HepG2 (cell line): ENCODE results near the gene PSMC3IP. TPM values are rescaled to one million over a fixed set of nuclear protein-coding genes. Genes with fewer than 3 reads are reported as not detected.

Experiments
- FOXP1 ChIP-seq, 2 experiments: fragments of 450-650 bp in 1 of 2; IDR thresholded peaks; 2 replicates each; pipeline ENCODE4 v1.6.1; 2017 to 2018; ENCODE audit warnings: antibody characterized with exemption in 1 of 2
- HNF1A ChIP-seq, 2 experiments: sonication (generic) in 1 of 2; formaldehyde crosslinking in 1 of 2; IDR thresholded peaks; 2 replicates each; pipeline versions ENCODE4 v1.4.0 to v1.6.1; 2016 to 2020; ENCODE audit warnings: borderline replicate concordance in 1 of 2, low read depth in 1 of 2, mild to moderate bottlenecking in 1 of 2, missing genetic modification reagents in 1 of 2
- KDM4B ChIP-seq: sonication (generic); formaldehyde crosslinking; IDR thresholded peaks from 2 replicates; pipeline ENCODE4 v1.4.0; 2020; ENCODE audit warnings: missing genetic modification reagents
- KDM6A ChIP-seq: IDR thresholded peaks from 2 replicates; pipeline ENCODE4 v1.6.1; 2016; ENCODE audit warnings: low read depth
- ONECUT2 ChIP-seq: sonication (generic); formaldehyde crosslinking; IDR thresholded peaks from 2 replicates; pipeline ENCODE4 v1.4.0; 2020; ENCODE audit warnings: missing genetic modification reagents
- REXO4 ChIP-seq: sonication (generic); formaldehyde crosslinking; IDR thresholded peaks from 2 replicates; pipeline ENCODE4 v1.8.0; 2022; ENCODE audit warnings: missing genetic modification reagents, mild to moderate bottlenecking, borderline replicate concordance
- SALL2 ChIP-seq: sonication (generic); formaldehyde crosslinking; IDR thresholded peaks from 2 replicates; pipeline ENCODE4 v1.8.1; 2023; ENCODE audit warnings: mild to moderate bottlenecking, missing genetic modification reagents, inconsistent platforms
- XRCC5 ChIP-seq: fragments of 200-400 bp; formaldehyde crosslinking; optimal IDR thresholded peaks from 2 replicates; pipeline ENCODE3; 2017; ENCODE audit warnings: mild to moderate bottlenecking, low read length
- ZFP36 ChIP-seq: fragments of 150-350 bp; IDR thresholded peaks from 2 replicates; pipeline ENCODE4 v1.6.1; 2018; ENCODE audit warnings: borderline replicate concordance, low read length, low read depth; ENCODE audit not compliant: partially characterized antibody
- ZNF460 ChIP-seq: sonication (generic); formaldehyde crosslinking; IDR thresholded peaks from 2 replicates; pipeline ENCODE4 v1.5.1; 2020; ENCODE audit warnings: missing genetic modification reagents, mild to moderate bottlenecking, borderline replicate concordance
- ZNF652 ChIP-seq: IDR thresholded peaks from 2 replicates; pipeline ENCODE4 v1.6.1; 2016; ENCODE audit warnings: low read depth, borderline replicate concordance
- ZNF75D ChIP-seq: sonication (generic); formaldehyde crosslinking; IDR thresholded peaks from 2 replicates; pipeline ENCODE4 v1.8.1; 2023; ENCODE audit warnings: missing genetic modification reagents, mild to moderate bottlenecking, borderline replicate concordance
- polyA plus RNA-seq, 8 experiments: library from polyadenylated mRNA; depleted of rRNA in 3 of 8; stranded (reverse) in 7 of 8; unstranded in 1 of 8; fragments of >200 nt; fragmentation: Illumina TruSeq in 4 of 8; extraction: Trizol in 4 of 8; gene quantifications; 2 replicates each; pipeline versions ENCODE4 v1.2.1 to v1.2.3, GENCODE V29; 2011 to 2016; ENCODE audit warnings: low read depth in 4 of 8, missing spikeins in 1 of 8, mixed read lengths in 1 of 8; ENCODE audit not compliant: insufficient read depth in 1 of 8
- total RNA-seq, 5 experiments: library from RNA; depleted of rRNA; stranded (reverse); fragments of >200 nt; fragmentation: Illumina TruSeq; extraction: Trizol; gene quantifications; 2 replicates each; pipeline ENCODE4 v1.2.3, GENCODE V29; 2016; ENCODE audit warnings: low read depth in 1 of 5
- TF ChIP-seq, protein P1 (sequence below): sonication (generic); formaldehyde crosslinking; IDR thresholded peaks from 2 replicates; pipeline ENCODE4 v1.4.0; 2020; ENCODE audit warnings: mild to moderate bottlenecking, missing genetic modification reagents, borderline replicate concordance
- TF ChIP-seq, protein P2 (sequence below): sonication (generic); formaldehyde crosslinking; IDR thresholded peaks from 2 replicates; pipeline ENCODE4 v1.4.0; 2020; ENCODE audit warnings: missing genetic modification reagents
- TF ChIP-seq, protein P3 (sequence below): sonication (generic); formaldehyde crosslinking; IDR thresholded peaks from 2 replicates; pipeline ENCODE4 v1.5.1; 2020; ENCODE audit warnings: mild to moderate bottlenecking, missing genetic modification reagents, borderline replicate concordance

Gene PSMC3IP
- total and polyA plus RNA-seq, 2 of the 13 experiments (the other 11 are each of a cell fraction or from before 2014, with no cell fraction given), result 6.5 to 22.4 TPM

DNA sequence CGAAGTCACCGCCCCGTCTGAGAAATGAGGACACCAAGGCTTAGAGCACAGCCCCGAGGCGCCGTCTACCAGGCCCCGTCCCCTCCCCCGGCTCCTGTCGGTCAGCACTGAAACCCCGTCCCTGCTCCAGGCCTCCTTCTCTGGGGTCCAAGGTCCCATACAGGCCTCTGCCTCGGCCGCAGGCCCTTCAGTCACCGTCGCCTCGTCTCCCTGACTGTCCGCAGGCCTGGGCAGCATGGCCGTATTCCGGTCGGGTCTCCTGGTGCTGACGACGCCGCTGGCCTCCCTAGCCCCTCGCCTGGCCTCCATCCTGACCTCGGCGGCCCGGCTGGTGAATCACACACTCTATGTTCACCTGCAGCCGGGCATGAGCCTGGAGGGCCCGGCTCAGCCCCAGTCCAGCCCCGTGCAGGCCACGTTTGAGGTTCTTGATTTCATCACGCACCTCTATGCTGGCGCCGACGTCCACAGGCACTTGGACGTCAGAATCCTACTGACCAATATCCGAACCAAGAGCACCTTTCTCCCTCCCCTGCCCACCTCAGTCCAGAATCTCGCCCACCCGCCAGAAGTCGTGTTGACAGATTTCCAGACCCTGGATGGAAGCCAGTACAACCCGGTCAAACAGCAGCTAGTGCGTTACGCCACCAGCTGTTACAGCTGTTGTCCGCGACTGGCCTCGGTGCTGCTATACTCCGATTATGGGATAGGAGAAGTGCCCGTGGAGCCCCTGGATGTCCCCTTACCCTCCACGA is 15.0 kb downstream of the PSMC3IP start (continued):
- TF ChIP-seq, protein P1, sequence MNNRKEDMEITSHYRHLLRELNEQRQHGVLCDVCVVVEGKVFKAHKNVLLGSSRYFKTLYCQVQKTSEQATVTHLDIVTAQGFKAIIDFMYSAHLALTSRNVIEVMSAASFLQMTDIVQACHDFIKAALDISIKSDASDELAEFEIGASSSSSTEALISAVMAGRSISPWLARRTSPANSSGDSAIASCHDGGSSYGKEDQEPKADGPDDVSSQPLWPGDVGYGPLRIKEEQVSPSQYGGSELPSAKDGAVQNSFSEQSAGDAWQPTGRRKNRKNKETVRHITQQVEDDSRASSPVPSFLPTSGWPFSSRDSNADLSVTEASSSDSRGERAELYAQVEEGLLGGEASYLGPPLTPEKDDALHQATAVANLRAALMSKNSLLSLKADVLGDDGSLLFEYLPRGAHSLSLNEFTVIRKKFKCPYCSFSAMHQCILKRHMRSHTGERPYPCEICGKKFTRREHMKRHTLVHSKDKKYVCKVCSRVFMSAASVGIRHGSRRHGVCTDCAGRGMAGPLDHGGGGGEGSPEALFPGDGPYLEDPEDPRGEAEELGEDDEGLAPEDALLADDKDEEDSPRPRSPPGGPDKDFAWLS, result no peak; the same call in 1 of the 2 replicates
- peak; percentile 65; the same call in 1 of the 2 replicates for TF ChIP-seq REXO4
- no peak for TF ChIP-seq KDM6A (CRISPR knock-in tag)
- TF ChIP-seq ONECUT2, result no peak
- TF ChIP-seq FOXP1 (IDR thresholded peaks at IDR 0.05), result no peak
- no peak for TF ChIP-seq FOXP1 (CRISPR knock-in tag; IDR thresholded peaks at IDR 0.05)
- no peak for TF ChIP-seq KDM4B (CRISPR knock-in tag)
- TF ChIP-seq ZNF75D (CRISPR knock-in tag), result no peak
- TF ChIP-seq SALL2, result no peak
- TF ChIP-seq XRCC5, result no peak
- no peak for TF ChIP-seq ZNF460
- TF ChIP-seq, protein P2, sequence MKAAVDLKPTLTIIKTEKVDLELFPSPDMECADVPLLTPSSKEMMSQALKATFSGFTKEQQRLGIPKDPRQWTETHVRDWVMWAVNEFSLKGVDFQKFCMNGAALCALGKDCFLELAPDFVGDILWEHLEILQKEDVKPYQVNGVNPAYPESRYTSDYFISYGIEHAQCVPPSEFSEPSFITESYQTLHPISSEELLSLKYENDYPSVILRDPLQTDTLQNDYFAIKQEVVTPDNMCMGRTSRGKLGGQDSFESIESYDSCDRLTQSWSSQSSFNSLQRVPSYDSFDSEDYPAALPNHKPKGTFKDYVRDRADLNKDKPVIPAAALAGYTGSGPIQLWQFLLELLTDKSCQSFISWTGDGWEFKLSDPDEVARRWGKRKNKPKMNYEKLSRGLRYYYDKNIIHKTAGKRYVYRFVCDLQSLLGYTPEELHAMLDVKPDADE (CRISPR knock-in tag), result 0 out of 2 replicates have a peak, but pooled peaks have one; percentile 19
- TF ChIP-seq ZFP36, result no peak
- no peak for TF ChIP-seq ZNF652 (CRISPR knock-in tag)
- no peak for TF ChIP-seq HNF1A (IDR thresholded peaks at IDR 0.05; ENCODE audit: low read depth)
- TF ChIP-seq HNF1A (CRISPR knock-in tag; IDR thresholded peaks at IDR 0.05; ENCODE audit: borderline replicate concordance), result no peak; the same call in 1 of the 2 replicates
- TF ChIP-seq, protein P3, sequence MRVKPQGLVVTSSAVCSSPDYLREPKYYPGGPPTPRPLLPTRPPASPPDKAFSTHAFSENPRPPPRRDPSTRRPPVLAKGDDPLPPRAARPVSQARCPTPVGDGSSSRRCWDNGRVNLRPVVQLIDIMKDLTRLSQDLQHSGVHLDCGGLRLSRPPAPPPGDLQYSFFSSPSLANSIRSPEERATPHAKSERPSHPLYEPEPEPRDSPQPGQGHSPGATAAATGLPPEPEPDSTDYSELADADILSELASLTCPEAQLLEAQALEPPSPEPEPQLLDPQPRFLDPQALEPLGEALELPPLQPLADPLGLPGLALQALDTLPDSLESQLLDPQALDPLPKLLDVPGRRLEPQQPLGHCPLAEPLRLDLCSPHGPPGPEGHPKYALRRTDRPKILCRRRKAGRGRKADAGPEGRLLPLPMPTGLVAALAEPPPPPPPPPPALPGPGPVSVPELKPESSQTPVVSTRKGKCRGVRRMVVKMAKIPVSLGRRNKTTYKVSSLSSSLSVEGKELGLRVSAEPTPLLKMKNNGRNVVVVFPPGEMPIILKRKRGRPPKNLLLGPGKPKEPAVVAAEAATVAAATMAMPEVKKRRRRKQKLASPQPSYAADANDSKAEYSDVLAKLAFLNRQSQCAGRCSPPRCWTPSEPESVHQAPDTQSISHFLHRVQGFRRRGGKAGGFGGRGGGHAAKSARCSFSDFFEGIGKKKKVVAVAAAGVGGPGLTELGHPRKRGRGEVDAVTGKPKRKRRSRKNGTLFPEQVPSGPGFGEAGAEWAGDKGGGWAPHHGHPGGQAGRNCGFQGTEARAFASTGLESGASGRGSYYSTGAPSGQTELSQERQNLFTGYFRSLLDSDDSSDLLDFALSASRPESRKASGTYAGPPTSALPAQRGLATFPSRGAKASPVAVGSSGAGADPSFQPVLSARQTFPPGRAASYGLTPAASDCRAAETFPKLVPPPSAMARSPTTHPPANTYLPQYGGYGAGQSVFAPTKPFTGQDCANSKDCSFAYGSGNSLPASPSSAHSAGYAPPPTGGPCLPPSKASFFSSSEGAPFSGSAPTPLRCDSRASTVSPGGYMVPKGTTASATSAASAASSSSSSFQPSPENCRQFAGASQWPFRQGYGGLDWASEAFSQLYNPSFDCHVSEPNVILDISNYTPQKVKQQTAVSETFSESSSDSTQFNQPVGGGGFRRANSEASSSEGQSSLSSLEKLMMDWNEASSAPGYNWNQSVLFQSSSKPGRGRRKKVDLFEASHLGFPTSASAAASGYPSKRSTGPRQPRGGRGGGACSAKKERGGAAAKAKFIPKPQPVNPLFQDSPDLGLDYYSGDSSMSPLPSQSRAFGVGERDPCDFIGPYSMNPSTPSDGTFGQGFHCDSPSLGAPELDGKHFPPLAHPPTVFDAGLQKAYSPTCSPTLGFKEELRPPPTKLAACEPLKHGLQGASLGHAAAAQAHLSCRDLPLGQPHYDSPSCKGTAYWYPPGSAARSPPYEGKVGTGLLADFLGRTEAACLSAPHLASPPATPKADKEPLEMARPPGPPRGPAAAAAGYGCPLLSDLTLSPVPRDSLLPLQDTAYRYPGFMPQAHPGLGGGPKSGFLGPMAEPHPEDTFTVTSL, result no peak; the same call in 1 of the 2 replicates
